Stimulated activated naive CD8-positive, alpha-beta T cell treated with anti-CD3 and anti-CD28 coated beads, Interleukin-15, Interleukin-2, amounts not matched to agents 100 ng/mL and 50 ng/mL, for 24 hours (primary cell): ENCODE results near the gene SLC29A2.

Experiments
- H3K27ac Mint-ChIP-seq: one replicate; pipeline ENCODE4 v1.8.0; 2021; ENCODE audit warnings: mild to moderate bottlenecking, mixed read lengths
- H3K27me3 Mint-ChIP-seq: one replicate; pipeline ENCODE4 v1.8.0; 2021; ENCODE audit warnings: mixed read lengths
- H3K36me3 Mint-ChIP-seq: one replicate; pipeline ENCODE4 v1.8.0; 2021; ENCODE audit warnings: low read depth, mixed read lengths
- H3K4me1 Mint-ChIP-seq: one replicate; pipeline ENCODE4 v1.8.0; 2021; ENCODE audit warnings: low read depth, mixed read lengths
- H3K4me3 Mint-ChIP-seq: one replicate; pipeline ENCODE4 v1.8.0; 2021; ENCODE audit warnings: mild to moderate bottlenecking, mixed read lengths
- H3K9me3 Mint-ChIP-seq: one replicate; pipeline ENCODE4 v1.8.0; 2021; ENCODE audit warnings: mixed read lengths

Gene SLC29A2

GRCh38 chr11:66335531-66336233 lies 35.9 kb downstream of the SLC29A2 start:
- H3K4me1 Mint-ChIP-seq, result peaks cover 34% of the 10 kb centered on the region
- H3K36me3 Mint-ChIP-seq, result peaks cover 24% of the 10 kb centered on the region
- no peaks in the 10 kb centered on the region for H3K9me3 Mint-ChIP-seq
- H3K27ac Mint-ChIP-seq, result no peak overlapping the region
- peak overlapping the region; percentile 66 for H3K4me3 Mint-ChIP-seq
- no peaks in the 10 kb centered on the region for H3K27me3 Mint-ChIP-seq

GRCh38 chr11:66334605-66335442 lies 36.7 kb downstream of the SLC29A2 start:
- Mint-ChIP-seq H3K36me3 (peaks cover 20% of the 10 kb centered on the region), H3K27me3 (no peaks in the 10 kb centered on the region), H3K4me1 (peaks cover 34% of the 10 kb centered on the region), H3K27ac (no peak overlapping the region), H3K9me3 (no peaks in the 10 kb centered on the region), H3K4me3 (no peak overlapping the region)

- Mint-ChIP-seq H3K9me3 (no peaks in the 10 kb centered on the region), H3K4me3 (no peak overlapping the region), H3K27me3 (no peaks in the 10 kb centered on the region), H3K27ac (no peak overlapping the region), H3K4me1 (peaks cover 38% of the 10 kb centered on the region), H3K36me3 (peaks cover 17% of the 10 kb centered on the region)
Observed at GRCh38 chr11:66333896-66334604, 37.5 kb downstream of the SLC29A2 start.

GRCh38 chr11:66333220-66333877 lies 38.2 kb downstream of the SLC29A2 start:
- peaks cover 39% of the 10 kb centered on the region for H3K4me1 Mint-ChIP-seq
- no peak overlapping the region for H3K27ac Mint-ChIP-seq
- H3K4me3 Mint-ChIP-seq, result no peak overlapping the region
- H3K36me3 Mint-ChIP-seq, result peaks cover 11% of the 10 kb centered on the region
- H3K9me3 Mint-ChIP-seq, result no peaks in the 10 kb centered on the region
- H3K27me3 Mint-ChIP-seq, result no peaks in the 10 kb centered on the region

GRCh38 chr11:66332371-66333219 lies 39.0 kb downstream of the SLC29A2 start:
- Mint-ChIP-seq H3K4me3 (no peak overlapping the region), H3K9me3 (no peaks in the 10 kb centered on the region)

GRCh38 chr11:66331542-66332370 lies 39.8 kb downstream of the SLC29A2 start:
- no peak overlapping the region for H3K4me3 Mint-ChIP-seq
- H3K27ac Mint-ChIP-seq, result no peak overlapping the region
- no peaks in the 10 kb centered on the region for H3K36me3 Mint-ChIP-seq
- no peaks in the 10 kb centered on the region for H3K9me3 Mint-ChIP-seq
- H3K27me3 Mint-ChIP-seq, result no peaks in the 10 kb centered on the region
- H3K4me1 Mint-ChIP-seq, result peaks cover 38% of the 10 kb centered on the region

More at GRCh38 chr11:66332371-66333219, 39.0 kb downstream of the SLC29A2 start:
- H3K36me3 Mint-ChIP-seq, result peaks cover 7% of the 10 kb centered on the region
- no peak overlapping the region for H3K27ac Mint-ChIP-seq
- H3K4me1 Mint-ChIP-seq, result peaks cover 40% of the 10 kb centered on the region
- no peaks in the 10 kb centered on the region for H3K27me3 Mint-ChIP-seq

- no peak overlapping the region for H3K27ac Mint-ChIP-seq
- no peak overlapping the region for H3K4me3 Mint-ChIP-seq
- H3K9me3 Mint-ChIP-seq, result no peaks in the 10 kb centered on the region
- no peaks in the 10 kb centered on the region for H3K27me3 Mint-ChIP-seq
- H3K36me3 Mint-ChIP-seq, result no peaks in the 10 kb centered on the region
- peaks cover 39% of the 10 kb centered on the region for H3K4me1 Mint-ChIP-seq
Observed at GRCh38 chr11:66330931-66331330, 40.6 kb downstream of the SLC29A2 start.

GRCh38 chr11:66329165-66329673 lies 42.3 kb downstream of the SLC29A2 start:
- Mint-ChIP-seq H3K4me3 (no peak overlapping the region), H3K4me1 (peaks cover 38% of the 10 kb centered on the region)

GRCh38 chr11:66328302-66329144 lies 43.0 kb downstream of the SLC29A2 start:
- Mint-ChIP-seq H3K27me3 (no peaks in the 10 kb centered on the region), H3K9me3 (no peaks in the 10 kb centered on the region), H3K4me3 (peak overlapping the region; percentile 48), H3K36me3 (no peaks in the 10 kb centered on the region), H3K4me1 (peaks cover 39% of the 10 kb centered on the region), H3K27ac (peak overlapping the region; percentile 88)

More at GRCh38 chr11:66329165-66329673, 42.3 kb downstream of the SLC29A2 start:
- H3K36me3 Mint-ChIP-seq, result no peaks in the 10 kb centered on the region
- no peaks in the 10 kb centered on the region for H3K27me3 Mint-ChIP-seq
- H3K27ac Mint-ChIP-seq, result no peak overlapping the region
- H3K9me3 Mint-ChIP-seq, result no peaks in the 10 kb centered on the region

GRCh38 chr11:66328031-66328301 lies 43.6 kb downstream of the SLC29A2 start:
- Mint-ChIP-seq H3K27me3 (no peaks in the 10 kb centered on the region), H3K36me3 (no peaks in the 10 kb centered on the region), H3K9me3 (no peaks in the 10 kb centered on the region), H3K27ac (peak overlapping the region; percentile 88), H3K4me1 (peaks cover 45% of the 10 kb centered on the region), H3K4me3 (peak overlapping the region; percentile 9)

- Mint-ChIP-seq H3K27ac (peak overlapping the region; percentile 88), H3K4me3 (peak overlapping the region; percentile 9), H3K9me3 (no peaks in the 10 kb centered on the region), H3K27me3 (no peaks in the 10 kb centered on the region), H3K36me3 (no peaks in the 10 kb centered on the region), H3K4me1 (peaks cover 46% of the 10 kb centered on the region)
Observed at GRCh38 chr11:66327171-66328030, 44.2 kb downstream of the SLC29A2 start.
